ENCODE measurements around the gene SELENOS. TPM values are rescaled to one million over a fixed set of nuclear protein-coding genes. Genes with fewer than 3 reads are reported as not detected.
A peak's percentile ranks its signal among the peaks of the same experiment; 100 is the strongest.

SELENOS gene
- total and polyA plus RNA-seq, 2 donors from 2014 or later: 66.0 to 99.0 TPM

GRCh38 chr15:101255615-101256241 is 21.6 kb downstream of the SELENOS start:
- Histone ChIP-seq H3K27me3 (ENCODE audit: control insufficient read depth, insufficient read depth, low read length) (no peaks in the 10 kb centered on the region), H3K9me3 (ENCODE audit: control insufficient read depth in 2 of 3, insufficient read depth in 1 of 3, low read length in 3 of 3) (no peaks in the 10 kb centered on the region), H3K4me1 (ENCODE audit: control insufficient read depth in 2 of 3, insufficient read depth in 2 of 3, low read depth in 1 of 3, low read length in 3 of 3) (peaks cover 0 to 11% (median 7%) of the 10 kb centered on the region in 3 donors), H3K4me3 (ENCODE audit: low read length in 3 of 3) (no peak overlapping the region), H3K27ac (ENCODE audit: low read depth in 2 of 2, low read length in 2 of 2) (no peak overlapping the region), H3K9ac (ENCODE audit: low read length in 3 of 3) (no peak overlapping the region), H3K36me3 (ENCODE audit: control insufficient read depth in 2 of 3, insufficient read depth in 3 of 3, low read length in 3 of 3) (no peaks in the 10 kb centered on the region)
- intact Hi-C loops (cut with DNase I): loop anchor here (5.0 kb wide), 2 partner anchors 168 to 243 kb away; no protein-coding TSS in a partner anchor
- no peak for TF ChIP-seq CTCF (IDR thresholded peaks at IDR 0.05; ENCODE audit: borderline replicate concordance, extremely low read depth, insufficient read depth)
- peak in 1 of 5 donors; percentile 29 for DNase-seq
- FAIRE-seq: no peak

GRCh38 chr15:101255051-101255395 is 22.3 kb downstream of the SELENOS start:
- TF ChIP-seq CTCF (IDR thresholded peaks at IDR 0.05; ENCODE audit: borderline replicate concordance, extremely low read depth, insufficient read depth): no peak
- no peak for FAIRE-seq
- intact Hi-C loops (cut with DNase I): loop anchor here (5.0 kb wide), 2 partner anchors 168 to 243 kb away; no protein-coding TSS in a partner anchor
- Histone ChIP-seq H3K36me3 (ENCODE audit: control insufficient read depth in 2 of 3, insufficient read depth in 3 of 3, low read length in 3 of 3) (no peaks in the 10 kb centered on the region), H3K9ac (ENCODE audit: low read length in 3 of 3) (no peak overlapping the region), H3K27ac (ENCODE audit: low read depth in 2 of 2, low read length in 2 of 2) (no peak overlapping the region), H3K9me3 (ENCODE audit: control insufficient read depth in 2 of 3, insufficient read depth in 1 of 3, low read length in 3 of 3) (no peaks in the 10 kb centered on the region), H3K4me1 (ENCODE audit: control insufficient read depth in 2 of 3, insufficient read depth in 2 of 3, low read depth in 1 of 3, low read length in 3 of 3) (peaks cover under 1 to 13% (median 12%) of the 10 kb centered on the region in 3 donors), H3K27me3 (ENCODE audit: control insufficient read depth, insufficient read depth, low read length) (no peaks in the 10 kb centered on the region), H3K4me3 (ENCODE audit: low read length in 3 of 3) (no peak overlapping the region)
- no peak for DNase-seq

GRCh38 chr15:101254157-101255050 is 22.9 kb downstream of the SELENOS start:
- H3K4me1 ChIP-seq (ENCODE audit: control insufficient read depth in 2 of 3, insufficient read depth in 2 of 3, low read depth in 1 of 3, low read length in 3 of 3): peaks cover 4 to 17% (median 14%) of the 10 kb centered on the region in 3 donors
- H3K27ac ChIP-seq (ENCODE audit: low read depth in 2 of 2, low read length in 2 of 2): no peak overlapping the region
- H3K9me3 ChIP-seq (ENCODE audit: control insufficient read depth in 2 of 3, insufficient read depth in 1 of 3, low read length in 3 of 3): no peaks in the 10 kb centered on the region
- H3K36me3 ChIP-seq (ENCODE audit: control insufficient read depth in 2 of 3, insufficient read depth in 3 of 3, low read length in 3 of 3): no peaks in the 10 kb centered on the region
- no peak for FAIRE-seq
- H3K27me3 ChIP-seq (ENCODE audit: control insufficient read depth, insufficient read depth, low read length): no peaks in the 10 kb centered on the region
- no peak for DNase-seq
- no peak for TF ChIP-seq CTCF (IDR thresholded peaks at IDR 0.05; ENCODE audit: borderline replicate concordance, extremely low read depth, insufficient read depth)
- no peak overlapping the region for H3K9ac ChIP-seq (ENCODE audit: low read length in 3 of 3)
- no peak overlapping the region for H3K4me3 ChIP-seq (ENCODE audit: low read length in 3 of 3)
- intact Hi-C loops (cut with DNase I): loop anchor here (5.0 kb wide), 2 partner anchors 167 to 242 kb away; no protein-coding TSS in a partner anchor

All from kidney (tissue), 14 donors.